HG03025 (cell line): Measurements from ENCODE around the gene SLC31A2.
A peak's percentile ranks its signal among the peaks of the same experiment; 100 is the strongest.
"Not testable (repeated sequence)": the region's sequence is repeated elsewhere in the genome, so short reads cannot be mapped to it uniquely, and the experiment has no call there.

Source experiments
- ATAC-seq: cut with Tn5 transposase; IDR thresholded peaks from one replicate; pipeline ENCODE4 v1.9.1; 2021; ENCODE audit warnings: mild to moderate bottlenecking, moderate library complexity; ENCODE audit not compliant: unreplicated experiment, low FRiP score

The SLC31A2 gene, protein sequence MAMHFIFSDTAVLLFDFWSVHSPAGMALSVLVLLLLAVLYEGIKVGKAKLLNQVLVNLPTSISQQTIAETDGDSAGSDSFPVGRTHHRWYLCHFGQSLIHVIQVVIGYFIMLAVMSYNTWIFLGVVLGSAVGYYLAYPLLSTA

GRCh38 chr9:113150670-113151611 lies at the start of gene SLC31A2:
TSS of gene SLC31A2 (plus strand) at chr9:113151007. CDS start at chr9:113151075, 68 bp downstream.
- ATAC-seq, result peak; percentile 93

GRCh38 chr9:113105345-113105744 lies 45.5 kb upstream of the SLC31A2 start:
- ATAC-seq, result not testable (repeated sequence)

DNA sequence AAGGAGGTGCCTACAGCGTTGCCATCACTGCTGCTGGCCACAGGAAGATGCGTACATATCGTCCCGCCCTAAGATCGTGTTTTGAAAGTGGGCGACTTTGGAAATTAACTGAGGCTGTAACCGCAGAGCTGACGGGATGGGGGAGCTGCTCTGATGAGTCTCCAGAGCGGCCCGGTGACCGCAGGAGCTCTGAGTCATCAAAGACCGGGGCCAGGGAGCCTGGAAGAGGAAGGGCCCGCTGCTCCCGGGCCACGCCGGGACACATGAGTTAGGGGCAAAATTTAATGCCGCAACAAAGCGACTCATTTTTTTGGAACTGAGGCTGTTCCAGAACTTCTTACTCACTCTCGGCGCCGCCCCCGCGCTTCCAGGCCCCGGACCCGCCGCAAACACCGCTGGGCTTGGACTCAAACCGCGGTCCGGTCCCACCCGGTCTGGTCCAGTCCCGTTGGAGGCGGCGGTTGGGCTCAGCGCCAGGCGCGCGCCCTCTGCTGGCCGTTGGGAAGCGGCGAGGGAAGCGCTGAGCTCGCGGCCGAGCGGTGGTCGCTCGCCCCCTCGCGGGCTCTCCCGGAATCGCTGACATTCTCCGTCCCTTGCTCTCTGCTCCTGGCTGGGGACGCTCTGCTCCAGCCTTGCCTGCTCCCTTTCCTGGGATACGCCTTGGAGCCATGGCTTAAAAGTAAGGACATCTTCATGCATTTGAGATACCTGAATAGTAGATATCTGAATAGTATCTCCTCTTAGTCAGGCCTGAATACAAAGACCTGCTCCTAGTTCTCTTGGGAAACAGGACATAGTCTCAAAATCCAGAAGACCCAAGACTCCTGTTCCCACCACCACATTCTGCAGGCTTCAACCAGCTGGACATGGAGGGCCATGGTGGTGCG lies 39.5 kb upstream of the SLC31A2 start:
- ATAC-seq, result peak; percentile 53

- ATAC-seq, result not testable (repeated sequence)
Observed at GRCh38 chr9:113112706-113113510, 37.9 kb upstream of the SLC31A2 start.

DNA sequence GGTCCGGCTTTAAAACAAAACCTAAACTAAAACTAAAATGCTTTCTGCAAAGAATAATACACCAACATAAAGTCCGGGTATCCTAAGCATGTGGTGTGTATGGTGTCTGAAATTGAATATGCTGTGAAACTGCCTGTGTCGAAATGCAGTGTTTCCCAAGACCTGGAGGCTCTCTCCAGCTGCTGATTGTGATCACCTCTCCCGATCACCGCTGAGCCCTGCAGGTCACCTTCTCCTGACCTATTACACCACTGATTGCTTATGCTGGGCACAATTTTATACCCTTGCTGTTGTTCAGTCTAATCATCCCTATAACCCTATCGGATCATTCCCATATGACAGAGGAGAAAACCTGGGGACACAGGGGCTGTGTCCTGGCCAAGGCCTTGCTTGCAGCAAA lies 32.0 kb upstream of the SLC31A2 start:
- not testable (repeated sequence) for ATAC-seq

GRCh38 chr9:113125386-113126035 lies 25.3 kb upstream of the SLC31A2 start:
- ATAC-seq, result no peak

GRCh38 chr9:113129466-113129865 lies 21.3 kb upstream of the SLC31A2 start:
- ATAC-seq, result no peak

GRCh38 chr9:113129884-113130283 lies 20.9 kb upstream of the SLC31A2 start:
- no peak for ATAC-seq

- ATAC-seq, result no peak
Observed at GRCh38 chr9:113131689-113132151, 19.1 kb upstream of the SLC31A2 start.

GRCh38 chr9:113137196-113138168 lies 13.3 kb upstream of the SLC31A2 start:
- no peak for ATAC-seq

GRCh38 chr9:113138760-113139159 lies 12.0 kb upstream of the SLC31A2 start:
- ATAC-seq, result no peak

DNA sequence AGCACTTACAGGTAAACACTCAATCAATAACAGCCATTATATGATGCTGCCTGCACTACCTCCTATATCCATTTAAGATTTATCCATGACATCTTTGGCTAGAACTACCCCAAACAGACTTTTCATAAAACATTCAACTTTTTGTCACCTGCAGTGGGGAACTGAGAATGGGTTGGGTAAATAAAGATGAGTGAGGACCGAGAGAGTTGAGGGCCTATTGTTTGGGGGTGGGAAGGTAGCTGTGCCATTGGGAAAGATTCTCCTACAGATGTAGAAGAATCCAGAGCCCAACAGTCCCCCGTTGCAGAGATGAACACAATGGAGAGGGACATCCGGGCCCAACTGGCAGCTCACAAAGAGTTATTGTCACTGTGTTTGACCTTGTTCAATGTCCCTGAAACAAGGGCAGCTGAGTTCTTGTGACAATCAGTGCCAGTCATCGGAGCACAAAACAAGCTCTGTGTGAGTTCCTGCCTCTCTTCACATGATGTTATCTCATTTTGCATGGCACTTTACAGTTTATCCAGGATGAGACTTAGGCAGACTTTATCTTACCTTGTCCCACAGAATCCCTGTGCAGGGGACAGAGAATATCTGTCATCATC lies 11.5 kb upstream of the SLC31A2 start:
- no peak for ATAC-seq

DNA sequence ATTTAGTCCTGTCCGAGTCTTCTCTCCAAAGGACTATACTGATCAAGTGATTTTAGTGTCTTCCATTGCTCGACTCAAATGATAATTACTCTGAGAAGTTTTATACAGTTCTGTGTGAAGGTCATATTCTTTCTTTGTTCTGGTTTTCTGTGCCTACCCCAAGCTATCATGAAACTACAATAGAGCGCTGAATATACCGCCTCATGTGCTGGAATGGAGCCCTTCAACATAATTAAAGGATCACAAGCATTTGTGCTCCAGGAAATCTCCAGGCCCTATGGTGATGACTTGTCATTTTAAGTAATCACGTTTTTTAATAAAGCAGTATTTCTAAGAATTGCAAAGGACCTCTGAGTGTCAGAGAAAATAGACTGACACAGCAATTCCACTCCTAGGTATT lies 10.9 kb upstream of the SLC31A2 start:
- no peak for ATAC-seq

- ATAC-seq, result not testable (repeated sequence)
Observed at GRCh38 chr9:113140896-113141295, 9.9 kb upstream of the SLC31A2 start.

- no peak for ATAC-seq
Observed at GRCh38 chr9:113143432-113144227, 7.2 kb upstream of the SLC31A2 start.

DNA sequence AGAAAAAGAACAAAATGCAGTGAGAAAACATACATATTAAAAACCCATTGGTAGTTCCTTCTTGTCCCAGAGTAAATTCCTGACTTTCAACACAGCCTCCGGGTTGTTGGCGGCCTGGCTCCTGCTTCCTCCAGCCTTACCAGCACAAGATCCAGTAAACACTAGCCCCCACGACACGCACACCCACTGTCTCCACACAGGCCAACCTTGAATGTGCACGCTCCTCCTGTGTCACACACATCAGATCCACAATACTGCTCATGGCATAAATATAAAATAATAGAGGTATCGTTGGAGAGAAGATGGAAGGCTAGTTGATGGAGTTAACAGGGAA lies 2.5 kb upstream of the SLC31A2 start:
- no peak for ATAC-seq
